ENCODE results near the gene USP24. TPM values are rescaled to one million over a fixed set of nuclear protein-coding genes. Genes with fewer than 3 reads are reported as not detected.
A peak's percentile ranks its signal among the peaks of the same experiment; 100 is the strongest.

Gene USP24
- total RNA-seq, 1 donor from 2014 or later: 30.8 TPM

GRCh38 chr1:55138823-55139222 lies 76.3 kb downstream of the USP24 start:
- Mint-ChIP-seq H3K9me3 (ENCODE audit: unreplicated experiment) (no peaks in the 10 kb centered on the region), H3K27me3 (ENCODE audit: low read depth, unreplicated experiment) (no peaks in the 10 kb centered on the region), H3K4me1 (ENCODE audit: low read depth, unreplicated experiment) (no peaks in the 10 kb centered on the region), H3K36me3 (ENCODE audit: low read depth, unreplicated experiment) (peaks cover 4% of the 10 kb centered on the region), H3K4me3 (ENCODE audit: unreplicated experiment) (no peak overlapping the region), H3K27ac (ENCODE audit: unreplicated experiment) (no peak overlapping the region)
- no peaks in the 10 kb centered on the region for H3K4me1 ChIP-seq (ENCODE audit: insufficient read depth, low read length)
- H3K27ac ChIP-seq (ENCODE audit: low read depth, low read length): no peak overlapping the region
- FAIRE-seq: no peak
- no peak overlapping the region for H3K4me3 ChIP-seq (ENCODE audit: insufficient read depth, low read depth, low read length)
- no peaks in the 10 kb centered on the region for H3K27me3 ChIP-seq (ENCODE audit: insufficient read depth, low read length)
- H4K20me1 ChIP-seq (ENCODE audit: insufficient read depth, low read length): no peaks in the 10 kb centered on the region
- H2AFZ ChIP-seq (ENCODE audit: low read depth, low read length): no peak overlapping the region
- TF ChIP-seq EZH2 (IDR thresholded peaks at IDR 0.05; ENCODE audit: insufficient read depth, low read length) (no peak), CTCF (IDR thresholded peaks at IDR 0.05; ENCODE audit: insufficient read depth, low read depth, low read length) (no peak)
- H3K9ac ChIP-seq (ENCODE audit: low read length): no peak overlapping the region
- no peaks in the 10 kb centered on the region for H3K9me3 ChIP-seq (ENCODE audit: insufficient read depth, low read depth, low read length)
- H3K79me2 ChIP-seq (ENCODE audit: insufficient read depth, low read length): no peaks in the 10 kb centered on the region
- H3K36me3 ChIP-seq (ENCODE audit: insufficient read depth, low read length): peaks cover 43% of the 10 kb centered on the region
- H3K4me2 ChIP-seq (ENCODE audit: low read length): no peak overlapping the region
- no peak for DNase-seq (ENCODE audit: low read depth)

GRCh38 chr1:55134152-55134808 lies 80.9 kb downstream of the USP24 start:
- Histone ChIP-seq H3K9ac (ENCODE audit: low read length) (no peak overlapping the region), H3K79me2 (ENCODE audit: insufficient read depth, low read length) (no peaks in the 10 kb centered on the region), H3K9me3 (ENCODE audit: insufficient read depth, low read depth, low read length) (no peaks in the 10 kb centered on the region), H3K4me3 (ENCODE audit: insufficient read depth, low read depth, low read length) (no peak overlapping the region), H3K27ac (ENCODE audit: low read depth, low read length) (no peak overlapping the region), H3K36me3 (ENCODE audit: insufficient read depth, low read length) (peaks cover 44% of the 10 kb centered on the region), H3K4me2 (ENCODE audit: low read length) (no peak overlapping the region), H3K4me1 (ENCODE audit: insufficient read depth, low read length) (peaks cover 12% of the 10 kb centered on the region), H3K27me3 (ENCODE audit: insufficient read depth, low read length) (no peaks in the 10 kb centered on the region), H2AFZ (ENCODE audit: low read depth, low read length) (no peak overlapping the region), H4K20me1 (ENCODE audit: insufficient read depth, low read length) (no peaks in the 10 kb centered on the region)
- Mint-ChIP-seq H3K9me3 (ENCODE audit: unreplicated experiment) (no peaks in the 10 kb centered on the region), H3K36me3 (ENCODE audit: low read depth, unreplicated experiment) (peaks cover 6% of the 10 kb centered on the region), H3K27ac (ENCODE audit: unreplicated experiment) (no peak overlapping the region), H3K27me3 (ENCODE audit: low read depth, unreplicated experiment) (no peaks in the 10 kb centered on the region), H3K4me1 (ENCODE audit: low read depth, unreplicated experiment) (peaks cover 6% of the 10 kb centered on the region), H3K4me3 (ENCODE audit: unreplicated experiment) (no peak overlapping the region)
- no peak for DNase-seq (ENCODE audit: low read depth)
- FAIRE-seq: no peak
- TF ChIP-seq EZH2 (IDR thresholded peaks at IDR 0.05; ENCODE audit: insufficient read depth, low read length) (no peak), CTCF (IDR thresholded peaks at IDR 0.05; ENCODE audit: insufficient read depth, low read depth, low read length) (no peak)

- Histone ChIP-seq H3K9ac (ENCODE audit: low read length) (no peak overlapping the region), H4K20me1 (ENCODE audit: insufficient read depth, low read length) (no peaks in the 10 kb centered on the region), H3K27me3 (ENCODE audit: insufficient read depth, low read length) (no peaks in the 10 kb centered on the region), H3K4me3 (ENCODE audit: insufficient read depth, low read depth, low read length) (no peak overlapping the region), H3K36me3 (ENCODE audit: insufficient read depth, low read length) (peaks cover 31% of the 10 kb centered on the region), H3K4me2 (ENCODE audit: low read length) (peak overlapping the region; percentile 32), H3K27ac (ENCODE audit: low read depth, low read length) (peak overlapping the region; percentile 62), H3K79me2 (ENCODE audit: insufficient read depth, low read length) (no peaks in the 10 kb centered on the region), H3K4me1 (ENCODE audit: insufficient read depth, low read length) (peaks cover 23% of the 10 kb centered on the region), H3K9me3 (ENCODE audit: insufficient read depth, low read depth, low read length) (no peaks in the 10 kb centered on the region), H2AFZ (ENCODE audit: low read depth, low read length) (no peak overlapping the region)
- no peaks in the 10 kb centered on the region for H3K9me3 Mint-ChIP-seq (ENCODE audit: unreplicated experiment)
- H3K4me3 Mint-ChIP-seq (ENCODE audit: unreplicated experiment): no peak overlapping the region
- peaks cover 13% of the 10 kb centered on the region for H3K4me1 Mint-ChIP-seq (ENCODE audit: low read depth, unreplicated experiment)
- peaks cover 18% of the 10 kb centered on the region for H3K36me3 Mint-ChIP-seq (ENCODE audit: low read depth, unreplicated experiment)
- TF ChIP-seq CTCF (IDR thresholded peaks at IDR 0.05; ENCODE audit: insufficient read depth, low read depth, low read length): no peak
- H3K27me3 Mint-ChIP-seq (ENCODE audit: low read depth, unreplicated experiment): no peaks in the 10 kb centered on the region
- FAIRE-seq (peak; percentile 68), DNase-seq (ENCODE audit: low read depth) (peak; percentile 77)
- H3K27ac Mint-ChIP-seq (ENCODE audit: unreplicated experiment): no peak overlapping the region
These were observed 83.4 kb downstream of the USP24 start for GRCh38 chr1:55131801-55132200.

All from astrocyte (in vitro differentiated cells and primary cell).